ENCODE measurements around the gene PIK3AP1.
A peak's percentile ranks its signal among the peaks of the same experiment; 100 is the strongest.

The PIK3AP1 gene

DNA sequence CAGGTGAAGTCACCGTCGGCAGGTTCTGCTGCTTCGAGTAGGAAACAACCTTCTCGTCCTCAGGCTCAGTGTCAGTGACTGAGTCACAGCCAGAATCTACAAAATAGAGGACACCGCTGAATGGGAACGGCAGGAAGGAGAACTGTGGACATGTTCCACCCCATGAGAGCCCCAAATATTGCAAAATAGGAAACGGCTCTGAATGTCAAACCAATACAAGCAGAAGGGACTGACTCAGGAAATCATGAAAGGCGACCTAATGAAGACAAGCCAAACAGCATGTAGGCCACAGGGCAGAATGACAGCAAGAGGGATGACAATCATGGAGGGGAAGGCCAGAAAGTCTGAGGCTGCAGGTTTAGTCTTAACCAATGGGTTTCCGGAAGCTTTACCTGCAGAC, 63.5 kb downstream of the PIK3AP1 start:
- Histone ChIP-seq H3K27me3 (ENCODE audit: control insufficient read depth in 1 of 2, insufficient read depth in 1 of 2, low read length in 2 of 2) (peaks cover 0 to 3% of the 10 kb centered on the region in 2 experiments), H3K27ac (ENCODE audit: low read length, poor library complexity, severe bottlenecking) (no peak overlapping the region), H4K8ac (ENCODE audit: low read length) (no peak overlapping the region), H3K36me3 (ENCODE audit: control insufficient read depth in 1 of 2, insufficient read depth in 2 of 2, low read depth in 1 of 2, low read length in 2 of 2) (no peaks in the 10 kb centered on the region), H2BK5ac (ENCODE audit: low read depth, low read length, poor library complexity, severe bottlenecking) (no peak overlapping the region), H3K23ac (ENCODE audit: low read length in 2 of 2) (no peak overlapping the region), H3K14ac (ENCODE audit: low read length in 2 of 2) (no peak overlapping the region), H2BK120ac (ENCODE audit: low read depth, low read length) (no peak overlapping the region), H2AFZ (ENCODE audit: low read depth, low read length) (no peak overlapping the region), H2AK5ac (ENCODE audit: low read length, severe bottlenecking) (peak overlapping the region; percentile 13), H3K4me3 (ENCODE audit: insufficient read depth in 1 of 2, low read depth in 1 of 2, low read length in 2 of 2) (no peak overlapping the region), H3K4me1 (ENCODE audit: control insufficient read depth, insufficient read depth, low read depth, low read length) (peaks cover 6% of the 10 kb centered on the region), H2BK12ac (ENCODE audit: low read length in 2 of 2) (no peak overlapping the region), H3K4me2 (ENCODE audit: low read length, poor library complexity, severe bottlenecking) (no peak overlapping the region), H3K9me3 (ENCODE audit: control insufficient read depth, low read length) (no peaks in the 10 kb centered on the region), H2BK15ac (ENCODE audit: low read depth, poor library complexity, severe bottlenecking) (no peak overlapping the region), H3K18ac (ENCODE audit: low read depth in 1 of 2, low read length in 2 of 2) (no peak overlapping the region), H3K9ac (ENCODE audit: low read length) (no peak overlapping the region), H4K91ac (ENCODE audit: low read length) (no peak overlapping the region), H3K79me1 (replicated peaks; ENCODE audit: low read length, poor library complexity, severe bottlenecking) (no peaks in the 10 kb centered on the region), H3K4ac (ENCODE audit: low read depth in 1 of 2, low read length in 2 of 2) (no peak overlapping the region)
- 93% methylated on average over 9 of the region's 9 CpGs for WGBS
- no peak for DNase-seq

DNA sequence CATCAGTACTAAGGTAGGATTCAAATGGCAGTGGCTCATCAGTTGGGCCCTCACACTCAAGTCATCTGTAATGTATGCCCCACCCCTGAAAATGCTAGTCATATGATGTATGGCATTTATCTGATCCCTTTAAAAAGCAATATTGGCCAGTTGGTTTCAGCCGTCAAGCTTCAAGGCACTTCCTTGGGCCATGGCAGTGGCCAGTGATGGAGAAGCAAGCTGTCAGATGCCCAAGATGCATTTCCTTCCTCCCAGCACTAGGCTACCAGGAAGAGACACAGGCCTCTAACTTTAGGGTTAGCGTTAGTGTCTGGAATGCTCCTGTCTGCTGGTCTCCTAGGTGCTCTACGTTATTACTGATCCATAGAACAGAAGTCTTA, 64.1 kb downstream of the PIK3AP1 start:
- H2BK15ac ChIP-seq (ENCODE audit: low read depth, poor library complexity, severe bottlenecking): no peak overlapping the region
- H3K4ac ChIP-seq (ENCODE audit: low read depth in 1 of 2, low read length in 2 of 2): no peak overlapping the region
- H3K14ac ChIP-seq (ENCODE audit: low read length in 2 of 2): no peak overlapping the region
- H3K9ac ChIP-seq (ENCODE audit: low read length): no peak overlapping the region
- H3K9me3 ChIP-seq (ENCODE audit: control insufficient read depth, low read length): no peaks in the 10 kb centered on the region
- H2BK12ac ChIP-seq (ENCODE audit: low read length in 2 of 2): no peak overlapping the region
- H2AK5ac ChIP-seq (ENCODE audit: low read length, severe bottlenecking): no peak overlapping the region
- H3K27ac ChIP-seq (ENCODE audit: low read length, poor library complexity, severe bottlenecking): no peak overlapping the region
- no peak overlapping the region for H3K23ac ChIP-seq (ENCODE audit: low read length in 2 of 2)
- no peaks in the 10 kb centered on the region for H3K79me1 ChIP-seq (replicated peaks; ENCODE audit: low read length, poor library complexity, severe bottlenecking)
- DNase-seq: no peak
- H2BK5ac ChIP-seq (ENCODE audit: low read depth, low read length, poor library complexity, severe bottlenecking): no peak overlapping the region
- no peak overlapping the region for H3K4me3 ChIP-seq (ENCODE audit: insufficient read depth in 1 of 2, low read depth in 1 of 2, low read length in 2 of 2)
- no peak overlapping the region for H2BK120ac ChIP-seq (ENCODE audit: low read depth, low read length)
- no peak overlapping the region for H2AFZ ChIP-seq (ENCODE audit: low read depth, low read length)
- no peaks in the 10 kb centered on the region for H3K36me3 ChIP-seq (ENCODE audit: control insufficient read depth in 1 of 2, insufficient read depth in 2 of 2, low read depth in 1 of 2, low read length in 2 of 2)
- no peak overlapping the region for H3K4me2 ChIP-seq (ENCODE audit: low read length, poor library complexity, severe bottlenecking)
- H3K4me1 ChIP-seq (ENCODE audit: control insufficient read depth, insufficient read depth, low read depth, low read length): peaks cover 6% of the 10 kb centered on the region
- H4K8ac ChIP-seq (ENCODE audit: low read length): no peak overlapping the region
- H3K18ac ChIP-seq (ENCODE audit: low read depth in 1 of 2, low read length in 2 of 2): no peak overlapping the region
- 85% methylated on average over 3 of the region's 3 CpGs for WGBS
- no peak overlapping the region for H4K91ac ChIP-seq (ENCODE audit: low read length)
- peaks cover 0 to 3% of the 10 kb centered on the region in 2 experiments for H3K27me3 ChIP-seq (ENCODE audit: control insufficient read depth in 1 of 2, insufficient read depth in 1 of 2, low read length in 2 of 2)

DNA sequence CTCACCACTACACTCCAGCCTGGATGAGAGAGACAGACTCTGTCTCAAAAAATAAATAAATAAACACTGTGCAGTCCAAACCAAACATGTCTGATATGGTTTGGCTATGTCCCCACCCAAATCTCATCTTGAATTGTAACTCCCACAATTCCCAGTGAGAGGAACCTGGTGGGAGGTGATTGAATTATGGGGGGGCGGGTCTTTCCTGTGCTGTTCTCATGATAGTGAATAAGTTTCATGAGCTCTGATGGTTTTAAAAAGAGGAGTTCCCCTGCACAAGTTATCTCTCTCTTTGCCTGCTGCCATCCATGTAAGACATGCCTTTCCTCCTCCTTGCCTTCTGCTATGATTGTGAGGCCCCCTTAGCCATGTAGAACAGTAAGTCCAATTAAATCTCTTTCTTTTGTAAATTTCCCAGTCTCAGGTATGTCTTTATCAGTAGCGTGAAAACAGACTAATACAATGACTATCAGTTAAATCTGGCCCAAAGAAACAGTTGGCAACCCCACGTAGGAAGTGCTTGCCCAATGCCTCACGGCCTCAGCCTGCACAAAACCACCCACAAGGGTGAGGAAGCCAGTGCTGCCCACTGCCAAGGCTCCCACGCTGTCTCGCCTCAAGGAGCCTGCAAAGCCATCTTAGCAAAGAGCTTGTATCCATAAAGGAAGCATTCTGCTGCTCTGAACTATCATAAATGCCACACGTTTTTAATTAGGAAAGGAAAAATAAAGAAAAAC, 64.7 kb downstream of the PIK3AP1 start:
- no peak overlapping the region for H3K9ac ChIP-seq (ENCODE audit: low read length)
- H4K91ac ChIP-seq (ENCODE audit: low read length): no peak overlapping the region
- H4K8ac ChIP-seq (ENCODE audit: low read length): no peak overlapping the region
- DNase-seq: no peak
- H3K9me3 ChIP-seq (ENCODE audit: control insufficient read depth, low read length): no peaks in the 10 kb centered on the region
- H3K79me1 ChIP-seq (replicated peaks; ENCODE audit: low read length, poor library complexity, severe bottlenecking): no peaks in the 10 kb centered on the region
- no peak overlapping the region for H3K4me2 ChIP-seq (ENCODE audit: low read length, poor library complexity, severe bottlenecking)
- no peak overlapping the region for H3K18ac ChIP-seq (ENCODE audit: low read depth in 1 of 2, low read length in 2 of 2)
- H3K4ac ChIP-seq (ENCODE audit: low read depth in 1 of 2, low read length in 2 of 2): no peak overlapping the region
- no peak overlapping the region for H2BK5ac ChIP-seq (ENCODE audit: low read depth, low read length, poor library complexity, severe bottlenecking)
- H3K27me3 ChIP-seq (ENCODE audit: control insufficient read depth in 1 of 2, insufficient read depth in 1 of 2, low read length in 2 of 2): peaks cover 0 to 9% of the 10 kb centered on the region in 2 experiments
- no peak overlapping the region for H3K4me3 ChIP-seq (ENCODE audit: insufficient read depth in 1 of 2, low read depth in 1 of 2, low read length in 2 of 2)
- H3K27ac ChIP-seq (ENCODE audit: low read length, poor library complexity, severe bottlenecking): no peak overlapping the region
- H3K4me1 ChIP-seq (ENCODE audit: control insufficient read depth, insufficient read depth, low read depth, low read length): peaks cover 6% of the 10 kb centered on the region
- no peak overlapping the region for H3K23ac ChIP-seq (ENCODE audit: low read length in 2 of 2)
- no peak overlapping the region for H2BK120ac ChIP-seq (ENCODE audit: low read depth, low read length)
- H2BK15ac ChIP-seq (ENCODE audit: low read depth, poor library complexity, severe bottlenecking): no peak overlapping the region
- H2BK12ac ChIP-seq (ENCODE audit: low read length in 2 of 2): no peak overlapping the region
- H2AFZ ChIP-seq (ENCODE audit: low read depth, low read length): no peak overlapping the region
- H3K14ac ChIP-seq (ENCODE audit: low read length in 2 of 2): no peak overlapping the region
- WGBS: 95% methylated on average over 6 of the region's 7 CpGs
- no peaks in the 10 kb centered on the region for H3K36me3 ChIP-seq (ENCODE audit: control insufficient read depth in 1 of 2, insufficient read depth in 2 of 2, low read depth in 1 of 2, low read length in 2 of 2)
- no peak overlapping the region for H2AK5ac ChIP-seq (ENCODE audit: low read length, severe bottlenecking)

DNA sequence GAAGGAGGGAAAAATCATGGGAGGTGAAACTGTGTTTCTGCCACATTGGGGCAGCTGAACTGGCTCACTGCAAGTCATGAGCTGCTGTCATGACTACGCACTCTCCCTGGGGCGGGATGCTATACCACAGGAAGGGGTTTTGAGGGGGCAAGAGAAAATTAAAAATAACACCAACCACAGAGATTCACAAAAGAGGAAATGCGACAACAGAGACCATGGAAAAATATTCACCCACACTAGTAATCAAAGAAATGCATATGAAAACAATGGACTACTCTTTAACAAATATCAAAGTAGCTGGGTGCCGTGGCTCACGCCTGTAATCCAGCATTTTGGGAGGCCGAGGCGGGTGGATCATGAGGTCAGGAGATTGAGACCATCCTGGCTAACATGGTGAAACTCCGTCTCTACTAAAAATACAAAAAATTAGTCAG, 68.3 kb downstream of the PIK3AP1 start:
- Histone ChIP-seq H3K14ac (ENCODE audit: low read length in 2 of 2) (no peak overlapping the region), H4K8ac (ENCODE audit: low read length) (no peak overlapping the region), H3K36me3 (ENCODE audit: control insufficient read depth in 1 of 2, insufficient read depth in 2 of 2, low read depth in 1 of 2, low read length in 2 of 2) (peaks cover 0 to 6% of the 10 kb centered on the region in 2 experiments), H2AFZ (ENCODE audit: low read depth, low read length) (no peak overlapping the region), H3K9me3 (ENCODE audit: control insufficient read depth, low read length) (peaks cover 3% of the 10 kb centered on the region), H3K27me3 (ENCODE audit: control insufficient read depth in 1 of 2, insufficient read depth in 1 of 2, low read length in 2 of 2) (peaks cover 6 to 33% of the 10 kb centered on the region in 2 experiments), H3K27ac (ENCODE audit: low read length, poor library complexity, severe bottlenecking) (no peak overlapping the region), H3K23ac (ENCODE audit: low read length in 2 of 2) (no peak overlapping the region), H3K4me1 (ENCODE audit: control insufficient read depth, insufficient read depth, low read depth, low read length) (no peaks in the 10 kb centered on the region), H4K91ac (ENCODE audit: low read length) (no peak overlapping the region), H2BK120ac (ENCODE audit: low read depth, low read length) (no peak overlapping the region), H2BK12ac (ENCODE audit: low read length in 2 of 2) (no peak overlapping the region), H3K4me3 (ENCODE audit: insufficient read depth in 1 of 2, low read depth in 1 of 2, low read length in 2 of 2) (no peak overlapping the region), H3K4ac (ENCODE audit: low read depth in 1 of 2, low read length in 2 of 2) (no peak overlapping the region), H2BK15ac (ENCODE audit: low read depth, poor library complexity, severe bottlenecking) (no peak overlapping the region), H2AK5ac (ENCODE audit: low read length, severe bottlenecking) (no peak overlapping the region), H3K79me1 (replicated peaks; ENCODE audit: low read length, poor library complexity, severe bottlenecking) (no peaks in the 10 kb centered on the region), H2BK5ac (ENCODE audit: low read depth, low read length, poor library complexity, severe bottlenecking) (no peak overlapping the region), H3K4me2 (ENCODE audit: low read length, poor library complexity, severe bottlenecking) (no peak overlapping the region), H3K18ac (ENCODE audit: low read depth in 1 of 2, low read length in 2 of 2) (no peak overlapping the region), H3K9ac (ENCODE audit: low read length) (no peak overlapping the region)
- 78% methylated on average over 4 of the region's 8 CpGs for WGBS
- DNase-seq: no peak
